ENCODE results near the gene RAMACL. TPM values are rescaled to one million over a fixed set of nuclear protein-coding genes. Genes with fewer than 3 reads are reported as not detected.

Gene RAMACL
- total RNA-seq, 1 donor from 2014 or later = 9.5 TPM

- no peak overlapping the region for H3K4me3 Mint-ChIP-seq (ENCODE audit: unreplicated experiment)
- peaks cover 4% of the 10 kb centered on the region for H3K27me3 Mint-ChIP-seq (ENCODE audit: unreplicated experiment)
- H3K4me1 Mint-ChIP-seq (ENCODE audit: low read depth, unreplicated experiment) = peaks cover 16% of the 10 kb centered on the region
- DNase-seq = no peak
- peaks cover 2% of the 10 kb centered on the region for H3K9me3 Mint-ChIP-seq (ENCODE audit: unreplicated experiment)
- no peak for TF ChIP-seq CTCF (IDR thresholded peaks at IDR 0.05; ENCODE audit: partially characterized antibody, unreplicated experiment)
- peaks cover 9% of the 10 kb centered on the region for H3K36me3 Mint-ChIP-seq (ENCODE audit: unreplicated experiment)
- H3K27ac Mint-ChIP-seq (ENCODE audit: unreplicated experiment) = no peak overlapping the region
Measured at GRCh38 chr6:166620478-166621113, 34.1 kb upstream of the RAMACL start.

- Mint-ChIP-seq H3K36me3 (ENCODE audit: unreplicated experiment) (peaks cover 13% of the 10 kb centered on the region), H3K4me1 (ENCODE audit: low read depth, unreplicated experiment) (peaks cover 21% of the 10 kb centered on the region), H3K9me3 (ENCODE audit: unreplicated experiment) (peaks cover 4% of the 10 kb centered on the region), H3K4me3 (ENCODE audit: unreplicated experiment) (no peak overlapping the region), H3K27me3 (ENCODE audit: unreplicated experiment) (peaks cover 6% of the 10 kb centered on the region), H3K27ac (ENCODE audit: unreplicated experiment) (no peak overlapping the region)
- no peak for TF ChIP-seq CTCF (IDR thresholded peaks at IDR 0.05; ENCODE audit: partially characterized antibody, unreplicated experiment)
- no peak for DNase-seq
Measured at GRCh38 chr6:166619912-166620311, 33.4 kb upstream of the RAMACL start.

GRCh38 chr6:166618866-166619761 lies 32.6 kb upstream of the RAMACL start:
- Mint-ChIP-seq H3K9me3 (ENCODE audit: unreplicated experiment) (peaks cover 4% of the 10 kb centered on the region), H3K4me3 (ENCODE audit: unreplicated experiment) (no peak overlapping the region), H3K27ac (ENCODE audit: unreplicated experiment) (no peak overlapping the region), H3K27me3 (ENCODE audit: unreplicated experiment) (peaks cover 6% of the 10 kb centered on the region), H3K4me1 (ENCODE audit: low read depth, unreplicated experiment) (peaks cover 28% of the 10 kb centered on the region), H3K36me3 (ENCODE audit: unreplicated experiment) (peaks cover 13% of the 10 kb centered on the region)
- TF ChIP-seq CTCF (IDR thresholded peaks at IDR 0.05; ENCODE audit: partially characterized antibody, unreplicated experiment) = no peak
- DNase-seq = no peak

GRCh38 chr6:166618251-166618650 lies 31.8 kb upstream of the RAMACL start:
- H3K4me1 Mint-ChIP-seq (ENCODE audit: low read depth, unreplicated experiment) = peaks cover 35% of the 10 kb centered on the region
- no peak for TF ChIP-seq CTCF (IDR thresholded peaks at IDR 0.05; ENCODE audit: partially characterized antibody, unreplicated experiment)
- peaks cover 6% of the 10 kb centered on the region for H3K27me3 Mint-ChIP-seq (ENCODE audit: unreplicated experiment)
- H3K4me3 Mint-ChIP-seq (ENCODE audit: unreplicated experiment) = peak overlapping the region; percentile 0
- DNase-seq = no peak
- H3K9me3 Mint-ChIP-seq (ENCODE audit: unreplicated experiment) = peaks cover 4% of the 10 kb centered on the region
- peaks cover 13% of the 10 kb centered on the region for H3K36me3 Mint-ChIP-seq (ENCODE audit: unreplicated experiment)
- H3K27ac Mint-ChIP-seq (ENCODE audit: unreplicated experiment) = no peak overlapping the region

- DNase-seq = no peak
- Mint-ChIP-seq H3K27ac (ENCODE audit: unreplicated experiment) (no peak overlapping the region), H3K4me1 (ENCODE audit: low read depth, unreplicated experiment) (peaks cover 44% of the 10 kb centered on the region), H3K4me3 (ENCODE audit: unreplicated experiment) (no peak overlapping the region), H3K36me3 (ENCODE audit: unreplicated experiment) (peaks cover 13% of the 10 kb centered on the region), H3K9me3 (ENCODE audit: unreplicated experiment) (peaks cover 4% of the 10 kb centered on the region), H3K27me3 (ENCODE audit: unreplicated experiment) (peaks cover 6% of the 10 kb centered on the region)
- TF ChIP-seq CTCF (IDR thresholded peaks at IDR 0.05; ENCODE audit: partially characterized antibody, unreplicated experiment) = no peak
Measured at GRCh38 chr6:166617359-166617758, 30.9 kb upstream of the RAMACL start.
